ENCODE results near the gene FLYWCH1.

The FLYWCH1 gene

DNA sequence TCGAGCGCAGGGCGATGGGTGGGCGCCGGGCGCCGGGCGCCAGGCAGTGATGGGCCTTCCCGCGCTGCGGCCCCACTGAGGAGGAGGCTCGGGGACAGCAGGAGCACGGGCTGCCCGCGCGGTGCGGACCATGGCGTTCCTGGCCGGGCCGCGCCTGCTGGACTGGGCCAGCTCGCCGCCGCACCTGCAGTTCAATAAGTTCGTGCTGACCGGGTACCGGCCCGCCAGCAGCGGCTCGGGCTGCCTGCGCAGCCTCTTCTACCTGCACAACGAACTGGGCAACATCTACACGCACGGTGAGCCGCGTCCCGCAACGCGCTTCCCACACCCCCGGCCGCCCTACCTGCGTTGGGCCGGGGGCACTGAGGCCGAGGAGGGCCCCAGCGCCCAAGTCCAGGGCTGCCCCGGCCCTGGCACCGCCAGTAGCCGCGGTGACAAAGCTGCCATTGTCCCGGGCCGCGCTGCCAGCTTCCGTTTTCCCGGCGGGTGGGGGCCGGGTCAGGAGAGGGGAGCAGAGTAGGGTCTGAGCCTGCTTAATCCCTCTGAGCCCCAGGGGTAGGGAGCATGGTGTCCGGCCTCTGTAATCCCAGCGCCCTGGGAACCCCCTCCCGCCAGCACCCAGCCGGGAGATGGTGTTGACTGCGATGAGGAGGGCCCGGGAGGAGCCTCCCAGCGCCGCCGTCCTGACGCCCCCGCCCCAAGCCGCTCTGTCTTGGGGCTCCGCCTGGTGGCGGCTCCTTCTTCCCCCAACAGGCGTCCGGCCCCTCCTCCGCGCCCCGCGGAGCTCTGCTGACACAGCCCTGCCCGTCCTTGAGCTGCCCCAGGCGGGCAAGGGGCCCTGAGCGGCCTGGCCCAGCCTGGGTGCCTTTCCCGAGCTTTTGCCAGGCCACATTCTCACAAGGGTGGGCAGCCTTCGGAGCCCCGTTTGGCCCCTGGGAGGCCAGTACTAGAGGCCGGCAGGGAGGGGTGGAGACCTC is 58.1 kb downstream of the FLYWCH1 start:
- DNase-seq (ENCODE audit: low read depth in 2 of 2), result peak; percentile 77 to 83

DNA sequence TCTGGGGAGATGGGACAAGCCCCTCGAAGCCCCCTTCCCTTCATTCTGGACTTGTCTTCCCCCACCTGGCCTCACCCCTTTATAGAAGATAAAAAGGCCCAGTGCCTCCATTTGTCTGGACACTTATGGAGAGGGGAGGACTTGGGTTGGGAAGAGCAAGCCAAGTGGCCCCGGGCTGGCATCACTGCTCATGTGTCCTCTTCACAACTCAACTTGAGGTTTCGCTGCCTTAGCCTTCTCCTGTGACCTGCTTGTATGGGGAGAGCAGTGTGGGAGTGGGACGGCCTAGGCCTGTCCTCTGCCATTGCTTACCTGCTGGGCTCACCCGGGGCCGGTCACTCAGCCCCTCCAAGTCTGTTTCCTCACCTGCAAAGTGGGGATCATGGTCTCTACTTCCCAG is 58.8 kb downstream of the FLYWCH1 start:
- DNase-seq (ENCODE audit: low read depth in 2 of 2), result no peak

GRCh38 chr16:2971134-2971984 is 59.6 kb downstream of the FLYWCH1 start:
- DNase-seq (ENCODE audit: low read depth in 2 of 2), result no peak

DNA sequence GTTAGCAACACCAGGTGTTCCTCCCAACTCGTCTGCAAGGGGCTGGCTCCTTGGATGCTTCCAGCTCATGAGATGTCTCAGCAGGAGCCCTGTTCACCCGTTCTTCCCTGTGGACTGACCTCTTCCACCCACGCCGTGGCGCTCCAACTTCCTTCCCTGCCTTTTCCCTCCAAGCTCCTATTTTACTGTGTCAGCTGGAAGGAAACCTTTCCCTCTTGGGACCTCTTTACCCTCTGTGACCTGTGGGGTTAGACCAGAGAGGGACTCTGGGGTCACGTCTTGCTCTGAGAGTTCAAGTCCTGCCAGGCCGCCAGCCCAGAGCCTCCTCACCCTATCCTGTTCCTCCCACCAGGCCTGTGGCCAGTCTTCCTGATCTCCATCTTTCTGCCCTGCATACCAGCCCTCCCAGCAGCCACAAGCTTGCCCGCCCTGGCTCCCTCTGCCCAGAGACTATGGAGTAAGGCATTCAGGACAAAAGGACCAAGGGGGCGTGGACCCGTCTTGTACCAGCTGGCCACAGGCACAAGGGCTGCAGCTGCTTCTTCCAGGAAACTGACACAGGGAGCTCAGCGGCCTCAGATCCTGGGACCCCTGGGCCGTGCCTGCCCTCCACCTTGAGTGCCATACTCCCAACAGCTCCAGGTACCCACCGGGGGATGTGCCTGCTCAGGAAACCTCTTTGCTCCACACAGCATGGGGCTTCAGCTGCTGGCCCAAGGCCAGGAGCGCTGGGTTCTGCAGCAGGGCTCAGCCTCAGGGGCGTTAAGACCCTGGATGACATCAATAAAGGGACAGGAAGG is 60.5 kb downstream of the FLYWCH1 start:
- no peak for DNase-seq (ENCODE audit: low read depth in 2 of 2)

- no peak for DNase-seq (ENCODE audit: low read depth in 2 of 2)
Measured at GRCh38 chr16:2973093-2973492, 61.4 kb downstream of the FLYWCH1 start.

- DNase-seq (ENCODE audit: low read depth in 2 of 2), result no peak
Measured at GRCh38 chr16:2973605-2974318, 62.0 kb downstream of the FLYWCH1 start.

DNA sequence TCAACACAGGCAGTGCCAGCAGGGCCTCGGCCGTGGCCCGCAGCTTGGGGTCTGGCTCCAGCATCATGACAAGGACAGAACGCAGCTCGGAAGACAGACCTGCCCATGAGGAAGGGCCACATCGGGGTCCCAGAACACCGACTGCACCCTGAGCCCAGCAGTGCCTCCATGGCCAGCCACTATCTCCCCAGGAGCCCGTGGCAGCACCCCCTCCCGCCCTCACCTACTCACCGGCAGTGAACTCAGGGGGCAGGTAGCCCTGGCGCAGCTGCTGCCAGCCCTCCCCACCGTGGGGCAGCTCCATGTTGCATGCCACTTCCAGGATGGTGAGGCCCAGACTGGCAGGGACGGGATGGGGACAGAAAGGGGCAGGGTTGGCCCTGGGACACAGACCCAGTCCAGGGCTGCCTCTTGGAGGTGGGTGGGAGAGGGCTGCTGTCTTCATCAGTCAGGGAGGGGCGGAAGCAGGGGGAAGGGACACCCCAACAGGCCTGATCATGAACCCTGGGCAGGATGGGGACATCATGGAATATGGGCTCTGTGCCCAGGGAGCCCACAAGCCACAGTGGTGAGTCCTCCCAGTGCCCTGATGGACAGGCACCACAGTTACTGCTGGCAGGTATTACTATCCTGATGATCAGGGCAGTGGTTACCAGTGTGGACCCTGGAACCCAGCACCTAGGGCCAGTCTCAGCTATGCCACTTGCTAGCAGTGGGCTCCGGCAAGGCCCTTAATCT is 62.8 kb downstream of the FLYWCH1 start:
- DNase-seq (ENCODE audit: low read depth in 2 of 2), result no peak

- DNase-seq (ENCODE audit: low read depth in 2 of 2), result no peak
Measured at GRCh38 chr16:2975161-2975795, 63.5 kb downstream of the FLYWCH1 start.

DNA sequence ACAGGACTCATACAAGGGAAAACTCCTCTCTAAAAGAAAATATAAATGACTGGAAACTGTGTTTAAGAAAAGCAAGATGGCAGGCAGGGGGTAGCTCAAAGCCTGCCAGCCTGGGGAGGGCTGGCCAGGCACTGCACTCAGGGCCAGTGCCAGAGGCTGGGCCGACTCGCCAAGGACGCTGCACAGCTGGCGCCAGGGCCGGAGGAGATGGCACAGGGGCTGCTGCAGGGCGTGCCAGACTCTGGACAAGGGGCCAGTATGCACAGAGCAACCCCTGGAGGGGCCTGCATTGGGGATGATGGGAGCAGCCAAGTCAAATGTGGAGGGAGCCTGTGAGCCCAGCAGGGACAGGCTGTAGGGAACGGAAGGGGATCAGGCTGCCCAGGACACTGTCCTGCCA is 64.5 kb downstream of the FLYWCH1 start:
- DNase-seq (ENCODE audit: low read depth in 2 of 2), result no peak

DNA sequence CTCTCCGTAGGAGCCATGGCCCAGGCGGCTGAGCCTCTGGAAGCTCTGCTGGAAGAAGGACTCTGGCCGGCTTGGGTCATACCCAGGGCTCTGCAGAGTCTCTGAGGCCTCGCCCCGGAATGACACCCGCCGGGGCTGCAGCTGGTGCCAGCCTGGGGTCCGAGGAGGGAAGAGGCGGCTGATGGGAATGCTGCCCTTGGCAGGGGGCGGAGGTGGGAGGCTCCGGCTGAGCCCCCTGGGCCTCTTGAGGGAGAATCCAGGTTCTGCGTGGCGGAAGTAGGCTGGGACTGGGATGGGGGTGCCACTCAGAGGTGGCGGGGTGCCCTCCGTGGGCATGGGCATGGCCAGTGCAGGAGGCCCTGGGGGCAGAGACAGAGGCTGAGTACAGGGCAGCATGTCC is 64.9 kb downstream of the FLYWCH1 start:
- DNase-seq (ENCODE audit: low read depth in 2 of 2), result no peak

GRCh38 chr16:2977440-2977839 is 65.7 kb downstream of the FLYWCH1 start:
- no peak for DNase-seq (ENCODE audit: low read depth in 2 of 2)

GRCh38 chr16:2979669-2980226 is 68.0 kb downstream of the FLYWCH1 start:
- no peak for DNase-seq (ENCODE audit: low read depth in 2 of 2)

- peak; percentile 85 to 94 for DNase-seq (ENCODE audit: low read depth in 2 of 2)
Measured at GRCh38 chr16:2980227-2981176, 68.8 kb downstream of the FLYWCH1 start, which contains the start of gene PKMYT1. PKMYT1 (minus strand) TSS chr16:2980446; CDS start chr16:2979657, 789 bp downstream.

DNA sequence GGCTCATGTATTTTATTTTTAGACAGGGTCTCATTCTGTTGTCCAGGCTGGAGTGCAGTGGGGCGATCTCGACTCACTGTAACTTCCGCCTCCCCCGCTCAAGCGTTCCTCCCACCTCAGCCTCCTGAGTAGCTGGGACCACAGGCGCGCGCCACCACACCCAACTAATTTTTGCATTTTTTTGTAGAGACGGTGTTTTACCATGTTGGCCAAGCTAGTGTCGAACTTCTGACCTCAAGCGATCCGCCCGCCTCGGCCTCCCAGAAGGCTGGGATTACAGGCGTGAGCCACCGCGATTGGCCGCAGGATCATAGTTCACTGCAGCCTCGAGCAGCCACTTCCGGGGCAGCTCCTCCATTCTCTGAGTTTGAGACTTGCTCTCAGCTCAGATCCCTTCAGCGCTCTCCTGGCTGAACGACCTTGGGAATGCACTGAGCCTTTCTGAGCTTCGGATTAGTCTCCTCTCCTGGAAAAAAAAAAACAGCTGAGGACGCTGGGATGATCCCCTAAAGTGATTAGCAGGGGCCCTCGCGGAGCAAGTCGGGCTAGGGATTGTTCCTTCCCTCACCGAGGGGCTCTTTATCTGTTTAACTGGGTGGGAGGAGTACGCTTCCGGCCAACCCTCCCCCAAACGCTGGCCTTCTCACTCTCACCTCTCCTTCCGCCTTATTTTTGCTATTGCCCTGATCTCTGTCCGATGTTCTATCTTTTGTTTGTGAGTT is 69.6 kb downstream of the FLYWCH1 start:
- no peak for DNase-seq (ENCODE audit: low read depth in 2 of 2)

DNA sequence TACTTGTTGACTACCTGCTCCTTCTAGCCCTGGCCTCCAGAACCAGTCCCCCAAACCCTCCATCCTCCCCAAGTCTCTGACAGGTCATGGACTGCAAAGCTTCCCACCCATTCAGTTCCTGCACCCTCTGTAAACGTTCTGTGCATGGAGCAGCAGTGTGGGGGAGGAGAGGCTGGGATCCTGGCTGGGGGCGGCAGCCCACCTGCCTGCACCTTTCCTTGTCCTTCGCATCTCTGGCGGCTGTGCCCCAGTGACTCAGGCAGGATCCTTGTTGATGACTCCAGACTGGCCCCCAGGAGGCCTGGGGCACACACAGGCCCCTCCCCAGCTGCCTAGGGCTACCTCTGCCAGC is 70.1 kb downstream of the FLYWCH1 start:
- no peak for DNase-seq (ENCODE audit: low read depth in 2 of 2)

- DNase-seq (ENCODE audit: low read depth in 2 of 2), result no peak
Measured at GRCh38 chr16:2982402-2982801, 70.7 kb downstream of the FLYWCH1 start.

- peak; percentile 60 to 77 for DNase-seq (ENCODE audit: low read depth in 2 of 2)
Measured at GRCh38 chr16:2983706-2984136, 72.0 kb downstream of the FLYWCH1 start.

GRCh38 chr16:2985462-2985861 is 73.7 kb downstream of the FLYWCH1 start:
- DNase-seq (ENCODE audit: low read depth in 2 of 2), result no peak

Data from stimulated activated CD4-positive, alpha-beta T cell treated with anti-CD3 and anti-CD28 coated beads, Interleukin-15, amount 100 ng/mL, for 48 hours (primary cell).